HepG2 (cell line): ENCODE results near the gene KRTAP17-1.
A peak's percentile ranks its signal among the peaks of the same experiment; 100 is the strongest.

Source experiments
- HMG20A ChIP-seq: IDR thresholded peaks from 2 replicates; pipeline ENCODE4 v1.6.1; 2016; ENCODE audit warnings: borderline replicate concordance
- KLF13 ChIP-seq: sonication (generic); formaldehyde crosslinking; IDR thresholded peaks from 2 replicates; pipeline ENCODE4 v1.4.0; 2020; ENCODE audit warnings: mild to moderate bottlenecking, missing genetic modification reagents
- NONO ChIP-seq, 2 experiments: fragments of 450-650 bp in 1 of 2; sonication (generic) in 1 of 2; formaldehyde crosslinking in 1 of 2; IDR thresholded peaks in 1 of 2; conservative IDR thresholded peaks in 1 of 2; 2 replicates each; pipeline versions ENCODE4 v1.6.1 to v1.8.0; 2017 to 2022; ENCODE audit warnings: mild to moderate bottlenecking in 1 of 2, missing genetic modification reagents in 1 of 2, moderate library complexity in 1 of 2
- PAX8 ChIP-seq: sonication (generic); formaldehyde crosslinking; IDR thresholded peaks from 2 replicates; pipeline ENCODE4 v1.8.0; 2022; ENCODE audit warnings: mild to moderate bottlenecking, missing genetic modification reagents, borderline replicate concordance
- POLR2AphosphoS5 ChIP-seq: IDR thresholded peaks from 2 replicates; pipeline ENCODE4 v1.6.1; 2012; ENCODE audit warnings: low read depth, low read length
- ZNF180 ChIP-seq: sonication (generic); formaldehyde crosslinking; IDR thresholded peaks from 2 replicates; pipeline ENCODE4 v1.4.0; 2020; ENCODE audit warnings: low read depth, missing genetic modification reagents, borderline replicate concordance
- ZNF205 ChIP-seq: IDR thresholded peaks from 2 replicates; pipeline ENCODE4 v1.6.1; 2018; ENCODE audit warnings: missing biosample characterization, missing genetic modification reagents
- ZNF350 ChIP-seq: sonication (generic); formaldehyde crosslinking; IDR thresholded peaks from 2 replicates; pipeline ENCODE4 v1.4.0; 2020; ENCODE audit warnings: mild to moderate bottlenecking, low read depth, missing genetic modification reagents, borderline replicate concordance
- ZNF549 ChIP-seq: sonication (generic); formaldehyde crosslinking; IDR thresholded peaks from 2 replicates; pipeline ENCODE4 v1.5.0; 2020; ENCODE audit warnings: missing genetic modification reagents
- ZNF75D ChIP-seq: sonication (generic); formaldehyde crosslinking; IDR thresholded peaks from 2 replicates; pipeline ENCODE4 v1.8.1; 2023; ENCODE audit warnings: missing genetic modification reagents, mild to moderate bottlenecking, borderline replicate concordance
- ZNF766 ChIP-seq: sonication (generic); formaldehyde crosslinking; IDR thresholded peaks from 2 replicates; pipeline ENCODE4 v1.5.0; 2020; ENCODE audit warnings: missing genetic modification reagents, borderline replicate concordance
- TF ChIP-seq, protein P1 (sequence below): sonication (generic); formaldehyde crosslinking; IDR thresholded peaks from one replicate; pipeline ENCODE4 v1.5.1; 2020; ENCODE audit warnings: mild to moderate bottlenecking, missing genetic modification reagents; ENCODE audit errors: not compliant biosample characterization
- TF ChIP-seq, protein P2 (sequence below): sonication (generic); formaldehyde crosslinking; IDR thresholded peaks from 2 replicates; pipeline ENCODE4 v1.5.0; 2020; ENCODE audit warnings: mild to moderate bottlenecking, missing genetic modification reagents, moderate library complexity

DNA sequence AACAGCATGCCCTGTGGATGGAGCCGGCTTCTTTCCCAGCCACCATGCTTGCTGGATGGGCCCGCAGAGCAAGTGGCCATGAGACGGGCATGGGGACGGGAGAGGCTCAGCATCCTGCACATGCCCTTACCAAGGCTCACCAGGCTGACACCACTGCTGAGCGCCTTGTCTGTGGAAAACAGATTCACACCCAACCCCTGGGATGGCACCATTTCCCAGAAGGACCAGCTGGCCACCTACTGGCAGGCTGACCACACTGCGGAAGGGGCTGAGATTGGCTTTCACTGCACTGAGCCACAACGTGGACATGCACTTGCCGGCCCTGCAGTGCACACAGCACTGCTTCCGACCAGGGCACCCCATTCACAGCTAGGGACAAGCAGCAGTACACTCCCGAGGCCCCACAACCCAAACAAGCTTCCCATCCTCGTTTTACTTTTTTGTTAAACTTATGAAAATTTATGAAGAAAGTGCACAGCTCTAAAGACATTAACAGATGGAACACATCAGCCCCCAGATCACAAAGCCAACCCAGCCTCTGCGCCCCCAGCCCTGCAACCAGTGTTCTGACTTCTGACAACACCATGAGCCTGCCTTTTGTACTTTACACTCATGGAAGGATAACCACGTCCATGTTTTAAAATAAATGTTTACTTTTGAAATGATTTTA lies 13.9 kb upstream of the KRTAP17-1 start:
- TF ChIP-seq ZNF350 (CRISPR knock-in tag) (no peak), ZNF205 (CRISPR knock-in tag) (no peak), NONO (IDR thresholded peaks at IDR 0.05) (no peak), NONO (CRISPR knock-in tag; conservative IDR thresholded peaks at IDR 0.05) (no peak), ZNF766 (CRISPR knock-in tag) (no peak), PAX8 (CRISPR knock-in tag) (no peak), ZNF549 (CRISPR knock-in tag) (no peak), ZNF75D (no peak), POLR2AphosphoS5 (no peak), ZNF180 (CRISPR knock-in tag) (no peak), HMG20A (CRISPR knock-in tag) (no peak; the same call in 1 of the 2 replicates), KLF13 (CRISPR knock-in tag) (no peak)
- TF ChIP-seq, protein P1, sequence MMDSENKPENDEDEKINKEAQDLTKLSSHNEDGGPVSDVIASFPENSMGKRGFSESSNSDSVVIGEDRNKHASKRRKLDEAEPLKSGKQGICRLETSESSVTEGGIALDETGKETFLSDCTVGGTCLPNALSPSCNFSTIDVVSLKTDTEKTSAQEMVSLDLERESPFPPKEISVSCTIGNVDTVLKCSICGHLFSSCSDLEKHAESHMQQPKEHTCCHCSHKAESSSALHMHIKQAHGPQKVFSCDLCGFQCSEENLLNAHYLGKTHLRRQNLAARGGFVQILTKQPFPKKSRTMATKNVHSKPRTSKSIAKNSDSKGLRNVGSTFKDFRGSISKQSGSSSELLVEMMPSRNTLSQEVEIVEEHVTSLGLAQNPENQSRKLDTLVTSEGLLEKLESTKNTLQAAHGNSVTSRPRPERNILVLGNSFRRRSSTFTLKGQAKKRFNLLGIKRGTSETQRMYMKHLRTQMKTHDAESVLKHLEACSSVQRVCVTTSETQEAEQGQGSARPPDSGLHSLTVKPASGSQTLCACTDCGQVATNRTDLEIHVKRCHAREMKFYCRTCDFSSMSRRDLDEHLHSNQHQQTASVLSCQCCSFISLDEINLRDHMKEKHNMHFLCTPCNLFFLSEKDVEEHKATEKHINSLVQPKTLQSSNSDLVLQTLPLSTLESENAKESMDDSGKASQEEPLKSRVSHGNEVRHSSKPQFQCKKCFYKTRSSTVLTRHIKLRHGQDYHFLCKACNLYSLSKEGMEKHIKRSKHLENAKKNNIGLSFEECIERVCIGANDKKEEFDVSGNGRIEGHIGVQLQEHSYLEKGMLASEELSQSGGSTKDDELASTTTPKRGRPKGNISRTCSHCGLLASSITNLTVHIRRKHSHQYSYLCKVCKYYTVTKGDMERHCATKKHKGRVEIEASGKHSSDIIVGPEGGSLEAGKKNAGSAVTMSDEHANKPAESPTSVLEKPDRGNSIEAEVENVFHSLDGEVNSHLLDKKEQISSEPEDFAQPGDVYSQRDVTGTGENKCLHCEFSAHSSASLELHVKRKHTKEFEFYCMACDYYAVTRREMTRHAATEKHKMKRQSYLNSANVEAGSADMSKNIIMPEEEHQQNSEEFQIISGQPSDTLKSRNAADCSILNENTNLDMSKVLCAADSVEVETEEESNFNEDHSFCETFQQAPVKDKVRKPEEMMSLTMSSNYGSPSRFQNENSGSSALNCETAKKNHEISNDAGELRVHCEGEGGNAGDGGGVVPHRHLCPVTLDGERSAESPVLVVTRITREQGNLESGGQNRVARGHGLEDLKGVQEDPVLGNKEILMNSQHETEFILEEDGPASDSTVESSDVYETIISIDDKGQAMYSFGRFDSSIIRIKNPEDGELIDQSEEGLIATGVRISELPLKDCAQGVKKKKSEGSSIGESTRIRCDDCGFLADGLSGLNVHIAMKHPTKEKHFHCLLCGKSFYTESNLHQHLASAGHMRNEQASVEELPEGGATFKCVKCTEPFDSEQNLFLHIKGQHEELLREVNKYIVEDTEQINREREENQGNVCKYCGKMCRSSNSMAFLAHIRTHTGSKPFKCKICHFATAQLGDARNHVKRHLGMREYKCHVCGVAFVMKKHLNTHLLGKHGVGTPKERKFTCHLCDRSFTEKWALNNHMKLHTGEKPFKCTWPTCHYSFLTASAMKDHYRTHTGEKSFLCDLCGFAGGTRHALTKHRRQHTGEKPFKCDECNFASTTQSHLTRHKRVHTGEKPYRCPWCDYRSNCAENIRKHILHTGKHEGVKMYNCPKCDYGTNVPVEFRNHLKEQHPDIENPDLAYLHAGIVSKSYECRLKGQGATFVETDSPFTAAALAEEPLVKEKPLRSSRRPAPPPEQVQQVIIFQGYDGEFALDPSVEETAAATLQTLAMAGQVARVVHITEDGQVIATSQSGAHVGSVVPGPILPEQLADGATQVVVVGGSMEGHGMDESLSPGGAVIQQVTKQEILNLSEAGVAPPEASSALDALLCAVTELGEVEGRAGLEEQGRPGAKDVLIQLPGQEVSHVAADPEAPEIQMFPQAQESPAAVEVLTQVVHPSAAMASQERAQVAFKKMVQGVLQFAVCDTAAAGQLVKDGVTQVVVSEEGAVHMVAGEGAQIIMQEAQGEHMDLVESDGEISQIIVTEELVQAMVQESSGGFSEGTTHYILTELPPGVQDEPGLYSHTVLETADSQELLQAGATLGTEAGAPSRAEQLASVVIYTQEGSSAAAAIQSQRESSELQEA: no peak
- TF ChIP-seq, protein P2, sequence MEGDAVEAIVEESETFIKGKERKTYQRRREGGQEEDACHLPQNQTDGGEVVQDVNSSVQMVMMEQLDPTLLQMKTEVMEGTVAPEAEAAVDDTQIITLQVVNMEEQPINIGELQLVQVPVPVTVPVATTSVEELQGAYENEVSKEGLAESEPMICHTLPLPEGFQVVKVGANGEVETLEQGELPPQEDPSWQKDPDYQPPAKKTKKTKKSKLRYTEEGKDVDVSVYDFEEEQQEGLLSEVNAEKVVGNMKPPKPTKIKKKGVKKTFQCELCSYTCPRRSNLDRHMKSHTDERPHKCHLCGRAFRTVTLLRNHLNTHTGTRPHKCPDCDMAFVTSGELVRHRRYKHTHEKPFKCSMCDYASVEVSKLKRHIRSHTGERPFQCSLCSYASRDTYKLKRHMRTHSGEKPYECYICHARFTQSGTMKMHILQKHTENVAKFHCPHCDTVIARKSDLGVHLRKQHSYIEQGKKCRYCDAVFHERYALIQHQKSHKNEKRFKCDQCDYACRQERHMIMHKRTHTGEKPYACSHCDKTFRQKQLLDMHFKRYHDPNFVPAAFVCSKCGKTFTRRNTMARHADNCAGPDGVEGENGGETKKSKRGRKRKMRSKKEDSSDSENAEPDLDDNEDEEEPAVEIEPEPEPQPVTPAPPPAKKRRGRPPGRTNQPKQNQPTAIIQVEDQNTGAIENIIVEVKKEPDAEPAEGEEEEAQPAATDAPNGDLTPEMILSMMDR (CRISPR knock-in tag): peak; percentile 96
